ENCODE measurements around the gene TMEM242. TPM values are rescaled to one million over a fixed set of nuclear protein-coding genes. Genes with fewer than 3 reads are reported as not detected.
A peak's percentile ranks its signal among the peaks of the same experiment; 100 is the strongest.

TMEM242 gene
- total and polyA plus RNA-seq, 2 of the 13 experiments (the other 11 are each of a cell fraction or from before 2014, with no cell fraction given) = 5.6 to 11.1 TPM

DNA sequence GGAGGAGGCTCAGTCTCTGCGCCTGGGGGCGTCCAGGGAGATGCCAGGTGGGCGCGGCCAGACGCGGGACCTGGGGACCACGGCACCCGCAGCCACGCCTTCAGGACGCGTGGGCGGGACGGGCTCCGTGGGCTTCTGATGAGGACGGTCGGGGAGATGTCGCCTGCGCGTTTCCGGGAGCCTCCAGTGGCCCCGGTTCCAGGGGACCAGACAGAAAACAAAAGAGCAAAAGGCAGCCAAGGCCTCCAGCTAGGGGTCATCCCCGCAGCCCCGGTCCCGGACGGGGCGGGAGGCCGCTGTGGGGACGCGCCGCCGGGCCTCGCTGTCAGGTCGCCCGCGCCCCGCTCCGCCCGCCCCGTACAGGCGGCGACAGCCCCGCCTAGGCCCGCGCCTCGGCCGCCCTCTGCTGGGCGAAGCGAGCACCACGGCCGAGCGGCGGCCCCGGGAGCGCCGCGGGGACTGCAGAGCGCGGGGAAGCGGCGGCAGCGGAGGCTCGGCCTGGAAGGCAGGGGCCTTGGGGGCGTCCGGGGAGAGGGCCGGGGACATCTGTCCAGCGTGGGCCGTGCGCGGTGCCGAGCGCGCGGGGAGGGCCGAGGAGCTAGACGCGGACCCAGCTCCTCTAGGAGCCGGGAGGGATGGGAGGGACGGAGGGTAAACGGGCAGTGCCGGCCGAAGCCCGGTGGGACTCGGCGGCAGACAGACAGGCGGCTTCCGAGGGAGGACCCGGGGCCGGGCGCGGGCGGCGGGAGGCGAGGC is 48.7 kb downstream of the TMEM242 start (continued):
- TF ChIP-seq, protein P1, sequence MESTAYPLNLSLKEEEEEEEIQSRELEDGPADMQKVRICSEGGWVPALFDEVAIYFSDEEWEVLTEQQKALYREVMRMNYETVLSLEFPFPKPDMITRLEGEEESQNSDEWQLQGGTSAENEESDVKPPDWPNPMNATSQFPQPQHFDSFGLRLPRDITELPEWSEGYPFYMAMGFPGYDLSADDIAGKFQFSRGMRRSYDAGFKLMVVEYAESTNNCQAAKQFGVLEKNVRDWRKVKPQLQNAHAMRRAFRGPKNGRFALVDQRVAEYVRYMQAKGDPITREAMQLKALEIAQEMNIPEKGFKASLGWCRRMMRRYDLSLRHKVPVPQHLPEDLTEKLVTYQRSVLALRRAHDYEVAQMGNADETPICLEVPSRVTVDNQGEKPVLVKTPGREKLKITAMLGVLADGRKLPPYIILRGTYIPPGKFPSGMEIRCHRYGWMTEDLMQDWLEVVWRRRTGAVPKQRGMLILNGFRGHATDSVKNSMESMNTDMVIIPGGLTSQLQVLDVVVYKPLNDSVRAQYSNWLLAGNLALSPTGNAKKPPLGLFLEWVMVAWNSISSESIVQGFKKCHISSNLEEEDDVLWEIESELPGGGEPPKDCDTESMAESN (CRISPR knock-in tag; conservative IDR thresholded peaks at IDR 0.05) = no peak; the same call in 1 of the 2 replicates
- TF ChIP-seq SMC3 (IDR thresholded peaks at IDR 0.05; ENCODE audit: low read length) (no peak), ZFX (CRISPR knock-in tag; IDR thresholded peaks at IDR 0.05; ENCODE audit: low read depth) (peak; percentile 93), KMT2B (CRISPR knock-in tag; IDR thresholded peaks at IDR 0.05) (peak; percentile 40; the same call in 1 of the 2 replicates), ZNF484 (CRISPR knock-in tag; IDR thresholded peaks at IDR 0.05; ENCODE audit: borderline replicate concordance, low read depth) (no peak), DMAP1 (CRISPR knock-in tag; IDR thresholded peaks at IDR 0.05) (no peak), PTBP1 (IDR thresholded peaks at IDR 0.05; ENCODE audit: low read depth, low read length, poor library complexity, severe bottlenecking) (no peak), ZNF12 (CRISPR knock-in tag; IDR thresholded peaks at IDR 0.05) (no peak), RCOR2 (CRISPR knock-in tag; IDR thresholded peaks at IDR 0.05) (no peak), RNF2 (conservative IDR thresholded peaks at IDR 0.05; ENCODE audit: low read depth) (peak; percentile 60; the same call in 1 of the 2 replicates), TOPORS (CRISPR knock-in tag; IDR thresholded peaks at IDR 0.05) (peak; percentile 33; the same call in 1 of the 2 replicates), KLF9 (CRISPR knock-in tag; IDR thresholded peaks at IDR 0.05; ENCODE audit: low read depth) (no peak), MTF1 (CRISPR knock-in tag; IDR thresholded peaks at IDR 0.05) (peak; percentile 42; the same call in 1 of the 2 replicates), ZNF780A (CRISPR knock-in tag; IDR thresholded peaks at IDR 0.05) (no peak), ATF7-NPFF (CRISPR knock-in tag; IDR thresholded peaks at IDR 0.05; ENCODE audit: low read depth) (peak; percentile 84), MED8 (CRISPR knock-in tag; IDR thresholded peaks at IDR 0.05; ENCODE audit: insufficient replicate concordance) (no peak), HDAC1 (CRISPR knock-in tag; IDR thresholded peaks at IDR 0.05) (peak; percentile 64; the same call in 1 of the 2 replicates), ZNF83 (CRISPR knock-in tag; IDR thresholded peaks at IDR 0.05; ENCODE audit: borderline replicate concordance) (no peak), MAF1 (CRISPR knock-in tag; IDR thresholded peaks at IDR 0.05; ENCODE audit: borderline replicate concordance) (peak; percentile 24; the same call in 1 of the 2 replicates)
- TF ChIP-seq, protein P2, sequence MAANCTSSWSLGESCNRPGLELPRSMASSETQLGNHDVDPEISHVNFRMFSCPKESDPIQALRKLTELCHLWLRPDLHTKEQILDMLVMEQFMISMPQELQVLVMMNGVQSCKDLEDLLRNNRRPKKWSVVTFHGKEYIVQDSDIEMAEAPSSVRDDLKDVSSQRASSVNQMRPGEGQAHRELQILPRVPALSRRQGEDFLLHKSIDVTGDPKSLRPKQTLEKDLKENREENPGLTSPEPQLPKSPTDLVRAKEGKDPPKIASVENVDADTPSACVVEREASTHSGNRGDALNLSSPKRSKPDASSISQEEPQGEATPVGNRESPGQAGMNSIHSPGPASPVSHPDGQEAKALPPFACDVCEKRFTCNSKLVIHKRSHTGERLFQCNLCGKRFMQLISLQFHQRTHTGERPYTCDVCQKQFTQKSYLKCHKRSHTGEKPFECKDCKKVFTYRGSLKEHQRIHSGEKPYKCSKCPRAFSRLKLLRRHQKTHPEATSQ (CRISPR knock-in tag; IDR thresholded peaks at IDR 0.05; ENCODE audit: borderline replicate concordance) = no peak
- TF ChIP-seq, protein P3, sequence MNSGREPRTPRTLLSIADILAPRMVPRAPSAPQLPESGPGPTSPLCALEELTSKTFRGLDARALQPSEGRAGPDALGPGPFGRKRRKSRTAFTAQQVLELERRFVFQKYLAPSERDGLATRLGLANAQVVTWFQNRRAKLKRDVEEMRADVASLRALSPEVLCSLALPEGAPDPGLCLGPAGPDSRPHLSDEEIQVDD (CRISPR knock-in tag; IDR thresholded peaks at IDR 0.05; ENCODE audit: borderline replicate concordance) = no peak
- TF ChIP-seq, protein P4, sequence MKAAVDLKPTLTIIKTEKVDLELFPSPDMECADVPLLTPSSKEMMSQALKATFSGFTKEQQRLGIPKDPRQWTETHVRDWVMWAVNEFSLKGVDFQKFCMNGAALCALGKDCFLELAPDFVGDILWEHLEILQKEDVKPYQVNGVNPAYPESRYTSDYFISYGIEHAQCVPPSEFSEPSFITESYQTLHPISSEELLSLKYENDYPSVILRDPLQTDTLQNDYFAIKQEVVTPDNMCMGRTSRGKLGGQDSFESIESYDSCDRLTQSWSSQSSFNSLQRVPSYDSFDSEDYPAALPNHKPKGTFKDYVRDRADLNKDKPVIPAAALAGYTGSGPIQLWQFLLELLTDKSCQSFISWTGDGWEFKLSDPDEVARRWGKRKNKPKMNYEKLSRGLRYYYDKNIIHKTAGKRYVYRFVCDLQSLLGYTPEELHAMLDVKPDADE (CRISPR knock-in tag; IDR thresholded peaks at IDR 0.05) = no peak
- TF ChIP-seq, protein P5, sequence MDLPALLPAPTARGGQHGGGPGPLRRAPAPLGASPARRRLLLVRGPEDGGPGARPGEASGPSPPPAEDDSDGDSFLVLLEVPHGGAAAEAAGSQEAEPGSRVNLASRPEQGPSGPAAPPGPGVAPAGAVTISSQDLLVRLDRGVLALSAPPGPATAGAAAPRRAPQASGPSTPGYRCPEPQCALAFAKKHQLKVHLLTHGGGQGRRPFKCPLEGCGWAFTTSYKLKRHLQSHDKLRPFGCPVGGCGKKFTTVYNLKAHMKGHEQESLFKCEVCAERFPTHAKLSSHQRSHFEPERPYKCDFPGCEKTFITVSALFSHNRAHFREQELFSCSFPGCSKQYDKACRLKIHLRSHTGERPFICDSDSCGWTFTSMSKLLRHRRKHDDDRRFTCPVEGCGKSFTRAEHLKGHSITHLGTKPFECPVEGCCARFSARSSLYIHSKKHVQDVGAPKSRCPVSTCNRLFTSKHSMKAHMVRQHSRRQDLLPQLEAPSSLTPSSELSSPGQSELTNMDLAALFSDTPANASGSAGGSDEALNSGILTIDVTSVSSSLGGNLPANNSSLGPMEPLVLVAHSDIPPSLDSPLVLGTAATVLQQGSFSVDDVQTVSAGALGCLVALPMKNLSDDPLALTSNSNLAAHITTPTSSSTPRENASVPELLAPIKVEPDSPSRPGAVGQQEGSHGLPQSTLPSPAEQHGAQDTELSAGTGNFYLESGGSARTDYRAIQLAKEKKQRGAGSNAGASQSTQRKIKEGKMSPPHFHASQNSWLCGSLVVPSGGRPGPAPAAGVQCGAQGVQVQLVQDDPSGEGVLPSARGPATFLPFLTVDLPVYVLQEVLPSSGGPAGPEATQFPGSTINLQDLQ (CRISPR knock-in tag; IDR thresholded peaks at IDR 0.05) = no peak
